Coronary artery (tissue), 2 donors: ENCODE measurements around the gene FARP2.
"Not testable (repeated sequence)": the region's sequence is repeated elsewhere in the genome, so short reads cannot be mapped to it uniquely, and the experiment has no call there.

Source experiments
- DNase-seq: peaks from one replicate; pipeline ENCODE4 v3.0.0-alpha.2; 2017; ENCODE audit warnings: low spot score
- H3K27ac ChIP-seq, 2 donors: fragments of 200-600 bp; sonication (generic); one replicate each; pipeline ENCODE4 v1.5.1; 2016 to 2019
- H3K4me3 ChIP-seq: fragments of 200-600 bp; sonication (generic); 2 replicates; pipeline ENCODE4 v1.5.1; 2016; ENCODE audit warnings: mild to moderate bottlenecking, moderate library complexity
- CTCF ChIP-seq: fragments of 200-600 bp; sonication (generic); IDR thresholded peaks from one replicate; pipeline ENCODE4 v1.5.1; 2019; ENCODE audit warnings: antibody characterized with exemption

FARP2 gene

GRCh38 chr2:241390301-241391206 lies 34.5 kb downstream of the FARP2 start:
- no peak for DNase-seq
- H3K27ac ChIP-seq = no peak overlapping the region
- TF ChIP-seq CTCF = no peak
- H3K4me3 ChIP-seq = no peak overlapping the region

GRCh38 chr2:241391892-241392665 lies 36.0 kb downstream of the FARP2 start:
- TF ChIP-seq CTCF = no peak
- Histone ChIP-seq H3K4me3 (no peak overlapping the region), H3K27ac (no peak overlapping the region)
- no peak for DNase-seq

- not testable (repeated sequence) for DNase-seq, H3K4me3 ChIP-seq, H3K27ac ChIP-seq
Observed at GRCh38 chr2:241392753-241393152, 36.7 kb downstream of the FARP2 start.

GRCh38 chr2:241393524-241394196 lies 37.6 kb downstream of the FARP2 start:
- Histone ChIP-seq H3K27ac (no peak overlapping the region), H3K4me3 (no peak overlapping the region)
- no peak for DNase-seq
- no peak for TF ChIP-seq CTCF

- not testable (repeated sequence) for H3K4me3 ChIP-seq, H3K27ac ChIP-seq, DNase-seq
Observed at GRCh38 chr2:241396809-241397208, 40.7 kb downstream of the FARP2 start.

- no peak for DNase-seq
- no peak overlapping the region for H3K4me3 ChIP-seq
- no peak overlapping the region for H3K27ac ChIP-seq
- TF ChIP-seq CTCF = no peak
Observed at GRCh38 chr2:241399941-241400922, 44.1 kb downstream of the FARP2 start.

- TF ChIP-seq CTCF = no peak
- DNase-seq = no peak
- no peak overlapping the region for H3K4me3 ChIP-seq
- no peak overlapping the region for H3K27ac ChIP-seq
Observed at GRCh38 chr2:241408849-241409248, 52.8 kb downstream of the FARP2 start.
